ENCODE data around the gene RYR3. TPM values are rescaled to one million over a fixed set of nuclear protein-coding genes. Genes with fewer than 3 reads are reported as not detected.

Gene RYR3
- polyA plus RNA-seq: 1 to 10 TPM in 1 of 3 donors, under 1 TPM in 2; 0.02 to 4.4 (median 0.80) TPM

- WGBS, 3 donors: 0 to 1% (median 1%) methylated on average over 38 to 84 of the region's 84 CpGs
- no peak within 1 kb of the TSS for H3K27ac ChIP-seq (ENCODE audit: low read depth, low read length)
Measured at GRCh38 chr15:33310481-33311311, at the start of gene RYR3. RYR3 (plus strand) TSS chr15:33310967; CDS start chr15:33311046, 79 bp downstream.

GRCh38 chr15:33262306-33262705 is 48.5 kb upstream of the RYR3 start:
- 36 to 46% (median 44%) methylated on average over 2 of the region's 2 CpGs for WGBS, 3 donors
- no peak overlapping the region for H3K27ac ChIP-seq (ENCODE audit: low read depth, low read length)

GRCh38 chr15:33277689-33278088 is 33.1 kb upstream of the RYR3 start:
- no peak overlapping the region for H3K27ac ChIP-seq (ENCODE audit: low read depth, low read length)
- WGBS, 3 donors: 32 to 51% (median 33%) methylated on average over 1 of the region's 1 CpG

- H3K27ac ChIP-seq (ENCODE audit: low read depth, low read length): no peak overlapping the region
- 51 to 67% (median 65%) methylated on average over 4 of the region's 4 CpGs for WGBS, 3 donors
Measured at GRCh38 chr15:33278816-33279612, 31.8 kb upstream of the RYR3 start.

- WGBS, 3 donors: 83 to 88% (median 87%) methylated on average over 6 of the region's 6 CpGs
- no peak overlapping the region for H3K27ac ChIP-seq (ENCODE audit: low read depth, low read length)
Measured at GRCh38 chr15:33279613-33280205, 31.1 kb upstream of the RYR3 start.

GRCh38 chr15:33282226-33283020 is 28.3 kb upstream of the RYR3 start:
- no peak overlapping the region for H3K27ac ChIP-seq (ENCODE audit: low read depth, low read length)
- WGBS, 3 donors: 60 to 72% (median 70%) methylated on average over 6 of the region's 6 CpGs

GRCh38 chr15:33283576-33283975 is 27.2 kb upstream of the RYR3 start:
- H3K27ac ChIP-seq (ENCODE audit: low read depth, low read length): no peak overlapping the region
- WGBS, 3 donors: 83 to 91% (median 87%) methylated on average over 2 of the region's 2 CpGs

GRCh38 chr15:33284336-33284735 is 26.4 kb upstream of the RYR3 start:
- WGBS, 3 donors: 63 to 85% (median 73%) methylated on average over 1 of the region's 1 CpG
- no peak overlapping the region for H3K27ac ChIP-seq (ENCODE audit: low read depth, low read length)

- H3K27ac ChIP-seq (ENCODE audit: low read depth, low read length): no peak overlapping the region
- 26 to 35% (median 29%) methylated on average over 7 of the region's 7 CpGs for WGBS, 3 donors
Measured at GRCh38 chr15:33292717-33293307, 18.0 kb upstream of the RYR3 start.

GRCh38 chr15:33293713-33294334 is 16.9 kb upstream of the RYR3 start:
- H3K27ac ChIP-seq (ENCODE audit: low read depth, low read length): no peak overlapping the region
- 32 to 78% (median 67%) methylated on average over 19 of the region's 19 CpGs for WGBS, 3 donors

- H3K27ac ChIP-seq (ENCODE audit: low read depth, low read length): no peak overlapping the region
Measured at GRCh38 chr15:33296050-33296449, 14.7 kb upstream of the RYR3 start.

GRCh38 chr15:33296856-33297255 is 13.9 kb upstream of the RYR3 start:
- WGBS, 3 donors: 68 to 78% (median 70%) methylated on average over 2 of the region's 2 CpGs
- H3K27ac ChIP-seq (ENCODE audit: low read depth, low read length): no peak overlapping the region

- 71 to 86% (median 74%) methylated on average over 4 of the region's 4 CpGs for WGBS, 3 donors
- no peak overlapping the region for H3K27ac ChIP-seq (ENCODE audit: low read depth, low read length)
Measured at GRCh38 chr15:33298631-33299030, 12.1 kb upstream of the RYR3 start.

GRCh38 chr15:33304924-33305323 is 5.8 kb upstream of the RYR3 start:
- H3K27ac ChIP-seq (ENCODE audit: low read depth, low read length): no peak overlapping the region
- 51 to 71% (median 61%) methylated on average over 5 of the region's 5 CpGs for WGBS, 3 donors

GRCh38 chr15:33309602-33310276 is 1.0 kb upstream of the RYR3 start:
- H3K27ac ChIP-seq (ENCODE audit: low read depth, low read length): no peak overlapping the region
- 34 to 40% (median 36%) methylated on average over 7 of the region's 7 CpGs for WGBS, 3 donors

- 2 to 3% (median 3%) methylated on average over 33 to 38 of the region's 38 CpGs for WGBS, 3 donors
- H3K27ac ChIP-seq (ENCODE audit: low read depth, low read length): no peak overlapping the region
Measured at GRCh38 chr15:33311312-33311971, 675 bp downstream of the RYR3 start.

GRCh38 chr15:33313491-33313890 is 2.7 kb downstream of the RYR3 start:
- 62 to 86% (median 70%) methylated on average over 1 of the region's 1 CpG for WGBS, 3 donors
- no peak overlapping the region for H3K27ac ChIP-seq (ENCODE audit: low read depth, low read length)
